GM12874 (cell line): ENCODE measurements around the gene RIPOR3.

Experiments
- CTCF ChIP-seq: IDR thresholded peaks from 2 replicates; pipeline ENCODE4 v1.5.1; 2011; ENCODE audit warnings: low read depth, mild to moderate bottlenecking, control low read depth, low read length, moderate library complexity; ENCODE audit not compliant: insufficient read depth

Gene RIPOR3

DNA sequence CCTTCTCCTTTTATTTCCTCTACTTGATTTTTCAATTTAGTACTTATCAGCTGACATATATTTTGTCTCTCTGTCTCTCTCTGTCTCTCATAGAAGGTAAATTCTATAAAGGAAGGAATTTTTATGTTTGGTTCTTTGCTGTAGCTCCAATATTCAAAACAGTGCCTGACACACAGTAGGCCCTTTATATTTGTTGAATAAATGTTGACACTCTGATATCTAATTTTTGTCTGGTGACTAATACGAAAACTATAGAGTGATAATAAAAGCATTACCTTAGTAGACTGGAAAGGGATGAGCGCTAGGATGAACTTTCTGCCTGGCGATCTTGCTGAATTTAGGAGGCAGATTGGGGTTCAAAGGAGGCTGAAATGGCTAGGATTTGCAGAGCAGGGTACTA, 138.4 kb downstream of the RIPOR3 start:
- TF ChIP-seq CTCF: no peak

DNA sequence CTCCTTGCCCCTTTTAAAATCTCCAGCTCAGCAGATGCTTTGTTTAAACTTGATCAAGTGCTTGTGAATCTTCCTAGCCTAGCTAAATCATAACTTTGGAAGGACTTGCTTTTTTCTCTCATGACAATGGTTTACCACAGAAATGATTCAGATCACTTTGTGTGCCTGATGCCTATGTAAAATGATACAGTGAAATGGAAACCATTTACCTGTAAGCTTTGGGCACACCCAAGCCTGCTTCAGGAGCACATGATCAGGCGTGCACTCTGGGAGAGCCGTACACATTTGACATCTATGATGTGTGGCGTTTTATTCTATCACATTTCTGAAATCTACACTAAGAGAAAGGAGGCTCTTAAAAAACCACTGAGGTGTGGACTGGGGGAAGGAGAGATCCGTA, 140.1 kb downstream of the RIPOR3 start:
- no peak for TF ChIP-seq CTCF

- no peak for TF ChIP-seq CTCF
These were observed 140.8 kb downstream of the RIPOR3 start for GRCh38 chr20:50550531-50550930.

DNA sequence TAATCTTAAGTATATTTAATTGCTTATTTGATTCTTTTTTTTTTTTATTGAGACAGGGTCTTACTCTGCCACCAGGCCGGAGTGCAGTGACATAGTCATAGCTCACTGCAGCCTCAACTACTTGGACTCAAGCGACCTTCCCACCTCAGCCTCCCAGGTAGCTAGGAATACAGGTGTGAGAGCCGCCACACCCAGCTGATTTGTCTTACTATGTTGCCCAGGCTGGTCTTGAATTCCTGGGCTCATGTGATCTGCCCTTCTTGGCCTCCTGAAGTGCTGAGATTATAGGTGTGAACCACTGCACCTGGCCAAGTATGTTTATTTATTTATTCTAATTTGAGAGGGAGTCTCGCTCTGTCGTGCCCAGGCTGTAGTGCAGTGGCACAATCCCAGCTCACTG, 142.9 kb downstream of the RIPOR3 start:
- TF ChIP-seq CTCF: no peak

- TF ChIP-seq CTCF: no peak
These were observed 143.4 kb downstream of the RIPOR3 start for GRCh38 chr20:50547964-50548363.

GRCh38 chr20:50546729-50547314, 144.5 kb downstream of the RIPOR3 start:
- TF ChIP-seq CTCF: no peak

DNA sequence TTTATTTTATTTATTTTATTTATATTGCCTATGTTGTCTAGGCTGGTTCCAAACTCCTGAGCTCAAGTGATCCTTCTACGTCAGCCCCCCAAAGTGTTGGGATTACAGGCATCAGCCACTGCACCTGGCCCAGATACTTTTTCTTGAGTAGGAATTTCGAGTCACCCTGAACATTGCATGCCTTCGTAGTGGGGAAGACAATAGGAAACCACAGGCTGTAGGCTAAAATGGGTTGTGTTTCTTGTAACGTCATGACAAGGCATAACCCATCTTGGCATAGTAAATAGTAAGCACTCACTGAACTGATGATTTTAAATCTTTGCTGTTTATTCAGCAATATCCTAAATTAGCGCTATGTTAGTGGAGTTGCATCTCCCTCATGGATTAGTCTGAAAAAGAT, 146.2 kb downstream of the RIPOR3 start:
- no peak for TF ChIP-seq CTCF
